ENCODE data around the gene P2RX7. TPM values are rescaled to one million over a fixed set of nuclear protein-coding genes. Genes with fewer than 3 reads are reported as not detected.

P2RX7 gene
- polyA plus RNA-seq, 1 of the 3 experiments (the other 2 are of a cell fraction): 0.43 TPM

- WGBS (ENCODE audit: low lambda C conversion rate): 82% methylated on average over 17 of the region's 18 CpGs
- H4K20me1 ChIP-seq (ENCODE audit: insufficient read depth): no peaks in the 10 kb centered on the region
- H3K36me3 ChIP-seq (replicated peaks in 1 of 2; ENCODE audit: control insufficient read depth in 1 of 2, insufficient read depth in 2 of 2, low read length in 1 of 2): peaks cover 0 to 5% of the 10 kb centered on the region in 2 experiments
- no peak overlapping the region for H3K9ac ChIP-seq
- H2AFZ ChIP-seq (ENCODE audit: low read depth): no peak overlapping the region
- no peak overlapping the region for H3K4me2 ChIP-seq
- no peak overlapping the region for H3K27ac ChIP-seq (ENCODE audit: low read depth in 2 of 2, low read length in 1 of 2)
- ChIA-PET CTCF (interaction anchor here (1.7 to 3.1 kb wide), 2 partner anchors 12 to 123 kb away, joined by 3 to 21 read pairs; no protein-coding TSS in a partner anchor), POLR2A (no interaction called here)
- H3K9me2 ChIP-seq: no peaks in the 10 kb centered on the region
- TF ChIP-seq EZH2phosphoT487 (IDR thresholded peaks at IDR 0.05; ENCODE audit: borderline replicate concordance, low read depth) (no peak), REST (IDR thresholded peaks at IDR 0.05; ENCODE audit: low read depth, low read length) (no peak), USF1 (IDR thresholded peaks at IDR 0.05; ENCODE audit: borderline replicate concordance, low read depth) (no peak), GABPA (IDR thresholded peaks at IDR 0.05; ENCODE audit: low read depth) (no peak), MEF2A (IDR thresholded peaks at IDR 0.05; ENCODE audit: borderline replicate concordance, low read depth) (no peak), JUND (IDR thresholded peaks at IDR 0.05) (no peak), GATA2 (CRISPR knock-in tag; IDR thresholded peaks at IDR 0.05) (peak; percentile 84), FOXM1 (IDR thresholded peaks at IDR 0.05; ENCODE audit: low read depth) (no peak), EP300 (IDR thresholded peaks at IDR 0.05; ENCODE audit: borderline replicate concordance in 1 of 2, low read depth in 1 of 2, low read length in 1 of 2) (peak in 1 of 2 experiments; percentile 68; a peak in 1 of 4 replicates)
- H3K4me1 ChIP-seq (ENCODE audit: control insufficient read depth in 1 of 2, insufficient read depth in 2 of 2, low read depth in 1 of 2, low read length in 1 of 2): peaks cover 3 to 7% of the 10 kb centered on the region in 2 experiments; a peak in 3 of 4 replicates
- H3K4me3 ChIP-seq (ENCODE audit: low read depth in 2 of 2, low read length in 1 of 2): no peak overlapping the region
- no peaks in the 10 kb centered on the region for H3K9me3 ChIP-seq
- no peaks in the 10 kb centered on the region for H3K27me3 ChIP-seq (ENCODE audit: insufficient read depth)
- peaks cover 4% of the 10 kb centered on the region for H3F3A ChIP-seq (replicated peaks; ENCODE audit: insufficient read depth)
- no peaks in the 10 kb centered on the region for H3K79me2 ChIP-seq (ENCODE audit: insufficient read depth)
- peak; percentile 67 for DNase-seq
Measured at GRCh38 chr12:121218588-121219352, 86.1 kb downstream of the P2RX7 start.

- Histone ChIP-seq H3K27me3 (ENCODE audit: insufficient read depth) (no peaks in the 10 kb centered on the region), H3K36me3 (replicated peaks in 1 of 2; ENCODE audit: control insufficient read depth in 1 of 2, insufficient read depth in 2 of 2, low read length in 1 of 2) (peaks cover 0 to 3% of the 10 kb centered on the region in 2 experiments), H3K27ac (ENCODE audit: low read depth in 2 of 2, low read length in 1 of 2) (no peak overlapping the region), H3K9me3 (no peaks in the 10 kb centered on the region), H4K20me1 (ENCODE audit: insufficient read depth) (no peaks in the 10 kb centered on the region), H3K4me1 (ENCODE audit: control insufficient read depth in 1 of 2, insufficient read depth in 2 of 2, low read depth in 1 of 2, low read length in 1 of 2) (peaks cover 3 to 4% of the 10 kb centered on the region in 2 experiments; a peak in 3 of 4 replicates), H3K9ac (no peak overlapping the region), H3F3A (replicated peaks; ENCODE audit: insufficient read depth) (peaks cover 4% of the 10 kb centered on the region), H3K4me3 (ENCODE audit: low read depth in 2 of 2, low read length in 1 of 2) (no peak overlapping the region), H3K4me2 (no peak overlapping the region), H2AFZ (ENCODE audit: low read depth) (no peak overlapping the region), H3K79me2 (ENCODE audit: insufficient read depth) (no peaks in the 10 kb centered on the region), H3K9me2 (no peaks in the 10 kb centered on the region)
- no peak for TF ChIP-seq USF1 (IDR thresholded peaks at IDR 0.05; ENCODE audit: borderline replicate concordance, low read depth)
- TF ChIP-seq CHD2 (IDR thresholded peaks at IDR 0.05; ENCODE audit: low read length, partially characterized antibody): no peak
- no peak for TF ChIP-seq IRF3 (IDR thresholded peaks at IDR 0.05; ENCODE audit: low read depth, low read length)
- no peak for TF ChIP-seq JUND (IDR thresholded peaks at IDR 0.05)
- WGBS (ENCODE audit: low lambda C conversion rate): 79% methylated on average over 3 of the region's 3 CpGs
- no peak for DNase-seq
- CTCF ChIA-PET: no interaction called here
- POLR2A ChIA-PET: no interaction called here
Measured at GRCh38 chr12:121219353-121219986, 86.8 kb downstream of the P2RX7 start.
